ENCODE results near the gene TAAR1.

DNA sequence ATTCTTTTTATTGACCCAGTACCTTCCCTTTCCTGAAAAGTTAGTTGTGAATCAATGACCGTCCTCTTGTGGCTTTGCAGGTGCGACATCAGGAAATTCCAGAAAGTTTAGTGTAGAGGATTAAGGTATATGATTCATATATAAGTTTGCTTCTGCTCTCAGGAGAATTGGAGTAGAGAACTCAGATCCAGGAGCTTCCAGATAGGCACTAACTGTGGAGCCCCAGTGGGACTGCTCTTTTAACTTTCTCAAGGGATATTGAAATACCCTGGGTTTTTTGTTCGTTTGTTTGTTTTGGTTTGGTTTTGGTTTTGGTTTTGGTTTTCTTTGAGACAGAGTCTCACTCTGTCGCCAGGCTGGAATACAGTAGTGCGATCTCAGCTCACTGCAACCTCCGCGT, 44.4 kb downstream of the TAAR1 start:
- TF ChIP-seq, protein P1, sequence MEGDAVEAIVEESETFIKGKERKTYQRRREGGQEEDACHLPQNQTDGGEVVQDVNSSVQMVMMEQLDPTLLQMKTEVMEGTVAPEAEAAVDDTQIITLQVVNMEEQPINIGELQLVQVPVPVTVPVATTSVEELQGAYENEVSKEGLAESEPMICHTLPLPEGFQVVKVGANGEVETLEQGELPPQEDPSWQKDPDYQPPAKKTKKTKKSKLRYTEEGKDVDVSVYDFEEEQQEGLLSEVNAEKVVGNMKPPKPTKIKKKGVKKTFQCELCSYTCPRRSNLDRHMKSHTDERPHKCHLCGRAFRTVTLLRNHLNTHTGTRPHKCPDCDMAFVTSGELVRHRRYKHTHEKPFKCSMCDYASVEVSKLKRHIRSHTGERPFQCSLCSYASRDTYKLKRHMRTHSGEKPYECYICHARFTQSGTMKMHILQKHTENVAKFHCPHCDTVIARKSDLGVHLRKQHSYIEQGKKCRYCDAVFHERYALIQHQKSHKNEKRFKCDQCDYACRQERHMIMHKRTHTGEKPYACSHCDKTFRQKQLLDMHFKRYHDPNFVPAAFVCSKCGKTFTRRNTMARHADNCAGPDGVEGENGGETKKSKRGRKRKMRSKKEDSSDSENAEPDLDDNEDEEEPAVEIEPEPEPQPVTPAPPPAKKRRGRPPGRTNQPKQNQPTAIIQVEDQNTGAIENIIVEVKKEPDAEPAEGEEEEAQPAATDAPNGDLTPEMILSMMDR (IDR thresholded peaks at IDR 0.05): no peak
- TF ChIP-seq EP300 (IDR thresholded peaks at IDR 0.05) (no peak), POLR2A (IDR thresholded peaks at IDR 0.05) (no peak), POLR2AphosphoS5 (IDR thresholded peaks at IDR 0.05) (no peak)

Data from stomach (tissue), 4 donors.